ENCODE data around the gene INHBE.
A peak's percentile ranks its signal among the peaks of the same experiment; 100 is the strongest.

The INHBE gene

GRCh38 chr12:57481671-57482070 lies 26.6 kb downstream of the INHBE start:
- no peak for DNase-seq (ENCODE audit: extremely low read depth, insufficient read length)
- TF ChIP-seq, protein P1, sequence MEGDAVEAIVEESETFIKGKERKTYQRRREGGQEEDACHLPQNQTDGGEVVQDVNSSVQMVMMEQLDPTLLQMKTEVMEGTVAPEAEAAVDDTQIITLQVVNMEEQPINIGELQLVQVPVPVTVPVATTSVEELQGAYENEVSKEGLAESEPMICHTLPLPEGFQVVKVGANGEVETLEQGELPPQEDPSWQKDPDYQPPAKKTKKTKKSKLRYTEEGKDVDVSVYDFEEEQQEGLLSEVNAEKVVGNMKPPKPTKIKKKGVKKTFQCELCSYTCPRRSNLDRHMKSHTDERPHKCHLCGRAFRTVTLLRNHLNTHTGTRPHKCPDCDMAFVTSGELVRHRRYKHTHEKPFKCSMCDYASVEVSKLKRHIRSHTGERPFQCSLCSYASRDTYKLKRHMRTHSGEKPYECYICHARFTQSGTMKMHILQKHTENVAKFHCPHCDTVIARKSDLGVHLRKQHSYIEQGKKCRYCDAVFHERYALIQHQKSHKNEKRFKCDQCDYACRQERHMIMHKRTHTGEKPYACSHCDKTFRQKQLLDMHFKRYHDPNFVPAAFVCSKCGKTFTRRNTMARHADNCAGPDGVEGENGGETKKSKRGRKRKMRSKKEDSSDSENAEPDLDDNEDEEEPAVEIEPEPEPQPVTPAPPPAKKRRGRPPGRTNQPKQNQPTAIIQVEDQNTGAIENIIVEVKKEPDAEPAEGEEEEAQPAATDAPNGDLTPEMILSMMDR (IDR thresholded peaks at IDR 0.05; ENCODE audit: insufficient read depth, low read length, poor library complexity, severe bottlenecking) = no peak
- H3K27me3 ChIP-seq (replicated peaks; ENCODE audit: control insufficient read depth, insufficient read depth, low read length) = no peaks in the 10 kb centered on the region
- no peak overlapping the region for H3K4me3 ChIP-seq (replicated peaks; ENCODE audit: low read depth, low read length)
- no peaks in the 10 kb centered on the region for H3K36me3 ChIP-seq (ENCODE audit: control insufficient read depth, insufficient read depth, low read length)

DNA sequence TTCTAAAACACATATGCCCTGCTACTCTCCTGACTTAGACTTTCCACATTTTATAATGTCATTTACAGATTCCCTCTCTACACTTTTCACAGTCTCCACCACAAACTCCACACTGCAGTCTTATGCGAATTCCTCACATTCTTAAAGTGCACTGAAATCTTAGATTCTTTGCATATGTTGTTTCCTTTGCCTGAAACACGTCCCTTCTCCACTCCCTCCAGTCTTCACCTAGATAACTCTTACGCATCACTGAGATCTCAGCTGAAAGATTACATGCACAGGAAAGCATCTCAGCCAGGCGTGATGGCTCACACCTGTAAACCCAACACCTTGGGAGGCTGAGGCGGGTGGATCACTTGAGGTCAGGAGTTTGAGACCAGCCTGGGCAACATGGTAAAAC lies 28.4 kb downstream of the INHBE start:
- Histone ChIP-seq H3K27me3 (replicated peaks; ENCODE audit: control insufficient read depth, insufficient read depth, low read length) (no peaks in the 10 kb centered on the region), H3K36me3 (ENCODE audit: control insufficient read depth, insufficient read depth, low read length) (no peaks in the 10 kb centered on the region), H3K4me3 (replicated peaks; ENCODE audit: low read depth, low read length) (no peak overlapping the region)
- no peak for DNase-seq (ENCODE audit: extremely low read depth, insufficient read length)
- TF ChIP-seq, protein P1 (IDR thresholded peaks at IDR 0.05; ENCODE audit: insufficient read depth, low read length, poor library complexity, severe bottlenecking) = no peak

- Histone ChIP-seq H3K27me3 (replicated peaks; ENCODE audit: control insufficient read depth, insufficient read depth, low read length) (no peaks in the 10 kb centered on the region), H3K36me3 (ENCODE audit: control insufficient read depth, insufficient read depth, low read length) (peaks cover 10% of the 10 kb centered on the region), H3K4me3 (replicated peaks; ENCODE audit: low read depth, low read length) (no peak overlapping the region)
- no peak for DNase-seq (ENCODE audit: extremely low read depth, insufficient read length)
- TF ChIP-seq, protein P1 (IDR thresholded peaks at IDR 0.05; ENCODE audit: insufficient read depth, low read length, poor library complexity, severe bottlenecking) = no peak
These were observed 30.6 kb downstream of the INHBE start for GRCh38 chr12:57485695-57486094.

- Histone ChIP-seq H3K27me3 (replicated peaks; ENCODE audit: control insufficient read depth, insufficient read depth, low read length) (no peaks in the 10 kb centered on the region), H3K4me3 (replicated peaks; ENCODE audit: low read depth, low read length) (peak overlapping the region; percentile 99; the same call in 1 of the 2 replicates), H3K36me3 (ENCODE audit: control insufficient read depth, insufficient read depth, low read length) (peaks cover 16% of the 10 kb centered on the region)
- DNase-seq (ENCODE audit: extremely low read depth, insufficient read length) = no peak
- TF ChIP-seq, protein P1 (IDR thresholded peaks at IDR 0.05; ENCODE audit: insufficient read depth, low read length, poor library complexity, severe bottlenecking) = no peak
These were observed 32.0 kb downstream of the INHBE start for GRCh38 chr12:57487055-57487596.

DNA sequence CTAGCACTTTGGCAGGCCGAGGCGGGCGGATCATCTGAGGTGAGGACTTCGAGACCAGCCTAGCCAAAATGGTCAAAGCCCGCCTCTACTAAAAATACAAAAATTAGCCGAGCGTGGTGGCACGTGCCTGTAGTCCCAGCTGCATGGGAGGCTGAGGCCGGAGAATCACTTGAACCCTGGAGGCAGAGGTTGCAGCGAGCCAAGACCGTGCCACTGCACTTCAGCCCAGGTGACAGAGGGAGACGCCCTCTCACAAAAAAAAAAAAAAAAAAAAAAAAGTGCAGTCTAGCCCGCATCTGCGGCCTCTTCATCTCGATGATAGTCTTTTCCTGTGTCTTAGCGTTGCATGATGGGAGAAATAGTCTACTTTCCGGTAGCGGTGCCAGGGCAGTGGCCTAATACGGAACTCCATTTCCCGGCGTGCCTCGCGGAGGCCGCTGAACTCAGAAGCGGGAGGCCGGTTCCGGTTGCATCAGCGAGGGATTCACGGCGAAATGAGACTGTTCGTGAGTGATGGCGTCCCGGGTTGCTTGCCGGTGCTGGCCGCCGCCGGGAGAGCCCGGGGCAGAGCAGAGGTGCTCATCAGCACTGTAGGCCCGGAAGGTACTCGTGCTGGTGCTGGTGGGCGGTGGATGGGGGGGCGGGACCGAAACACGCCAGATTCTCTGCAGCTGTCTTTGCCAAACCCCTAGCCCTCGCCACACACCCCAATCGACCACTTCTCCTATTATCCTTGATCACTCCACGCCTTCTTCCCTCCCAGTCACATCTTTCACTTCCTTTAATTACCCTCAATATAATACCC lies 32.7 kb downstream of the INHBE start, which contains the start of gene MARS1:
MARS1 (plus strand) TSS at position 472 of the 805 bp plus-strand sequence; CDS start at position 495, 23 bp downstream.
- TF ChIP-seq, protein P1 (IDR thresholded peaks at IDR 0.05; ENCODE audit: insufficient read depth, low read length, poor library complexity, severe bottlenecking) = peak; percentile 46
- DNase-seq (ENCODE audit: extremely low read depth, insufficient read length) = peak; percentile 90
- peaks cover 18% of the 10 kb centered on the region for H3K36me3 ChIP-seq (ENCODE audit: control insufficient read depth, insufficient read depth, low read length)
- no peaks in the 10 kb centered on the region for H3K27me3 ChIP-seq (replicated peaks; ENCODE audit: control insufficient read depth, insufficient read depth, low read length)
- peak within 1 kb of the TSS; percentile 99 for H3K4me3 ChIP-seq (replicated peaks; ENCODE audit: low read depth, low read length)

All from GM06990 (cell line).